ENCODE data around the gene CHCHD6. TPM values are rescaled to one million over a fixed set of nuclear protein-coding genes. Genes with fewer than 3 reads are reported as not detected.

Gene CHCHD6
- total RNA-seq, 1 experiment from 2014 or later, result 33.0 TPM

DNA sequence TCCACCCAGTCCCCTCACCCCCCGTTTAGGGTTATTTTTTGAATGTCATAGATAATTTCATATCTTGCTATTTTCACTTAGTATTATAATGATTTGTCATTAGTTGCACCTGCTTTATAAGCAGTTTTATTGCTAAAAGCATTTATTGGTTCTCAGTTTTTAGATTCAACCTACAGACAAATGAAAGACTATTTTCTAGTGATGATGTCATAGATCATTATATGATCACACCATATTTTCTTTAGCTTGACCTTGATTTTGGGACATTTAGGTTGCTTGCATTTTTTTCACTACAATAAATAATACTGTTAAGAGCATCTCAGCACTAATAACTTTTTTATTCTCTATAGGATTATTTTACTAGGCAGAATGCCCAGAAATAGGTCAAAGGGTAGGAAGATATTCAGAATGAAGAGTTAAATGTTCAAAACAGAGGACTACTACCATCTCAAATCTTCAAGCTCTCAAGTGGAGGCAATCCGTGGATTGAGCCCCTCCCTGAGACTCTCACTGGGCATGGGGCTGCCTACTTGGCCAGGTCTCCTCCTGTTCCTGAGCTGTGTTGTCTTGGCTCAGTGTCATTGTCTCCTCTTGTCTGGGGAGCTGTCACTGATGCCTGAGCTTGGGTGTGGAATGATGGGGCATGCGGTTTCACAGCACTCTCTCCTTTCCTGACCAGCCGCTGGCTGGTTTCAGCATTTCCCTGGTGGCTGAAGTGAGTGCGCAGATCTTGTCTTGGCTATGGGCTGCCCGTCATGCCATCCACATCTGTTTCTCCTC, 28.4 kb downstream of the CHCHD6 start:
- intact Hi-C loops (cut with micrococcal nuclease), result no loop called here
- no peak overlapping the region for H3K4me2 ChIP-seq (ENCODE audit: low read length)
- no peaks in the 10 kb centered on the region for H3F3A ChIP-seq (ENCODE audit: low read length, unreplicated experiment)
- H3K27me3 ChIP-seq (ENCODE audit: low read length), result no peaks in the 10 kb centered on the region
- ChIA-PET POLR2A (ENCODE audit: unreplicated experiment) (no interaction called here), CTCF (no interaction called here)
- DNase-seq (no peak), ATAC-seq (no peak)
- peaks cover 3% of the 10 kb centered on the region; the same call in 1 of the 2 replicates for H3K36me3 ChIP-seq (ENCODE audit: low read depth, low read length)
- no peak overlapping the region for H3K27ac ChIP-seq (ENCODE audit: low read length)
- H3K79me2 ChIP-seq (ENCODE audit: low read length), result no peaks in the 10 kb centered on the region
- H4K20me1 ChIP-seq (ENCODE audit: low read length), result no peaks in the 10 kb centered on the region
- no peak overlapping the region for H2AFZ ChIP-seq (ENCODE audit: low read length)
- TF ChIP-seq EZH2phosphoT487 (IDR thresholded peaks at IDR 0.05; ENCODE audit: borderline replicate concordance, low read length), result no peak
- TF ChIP-seq, protein P1, sequence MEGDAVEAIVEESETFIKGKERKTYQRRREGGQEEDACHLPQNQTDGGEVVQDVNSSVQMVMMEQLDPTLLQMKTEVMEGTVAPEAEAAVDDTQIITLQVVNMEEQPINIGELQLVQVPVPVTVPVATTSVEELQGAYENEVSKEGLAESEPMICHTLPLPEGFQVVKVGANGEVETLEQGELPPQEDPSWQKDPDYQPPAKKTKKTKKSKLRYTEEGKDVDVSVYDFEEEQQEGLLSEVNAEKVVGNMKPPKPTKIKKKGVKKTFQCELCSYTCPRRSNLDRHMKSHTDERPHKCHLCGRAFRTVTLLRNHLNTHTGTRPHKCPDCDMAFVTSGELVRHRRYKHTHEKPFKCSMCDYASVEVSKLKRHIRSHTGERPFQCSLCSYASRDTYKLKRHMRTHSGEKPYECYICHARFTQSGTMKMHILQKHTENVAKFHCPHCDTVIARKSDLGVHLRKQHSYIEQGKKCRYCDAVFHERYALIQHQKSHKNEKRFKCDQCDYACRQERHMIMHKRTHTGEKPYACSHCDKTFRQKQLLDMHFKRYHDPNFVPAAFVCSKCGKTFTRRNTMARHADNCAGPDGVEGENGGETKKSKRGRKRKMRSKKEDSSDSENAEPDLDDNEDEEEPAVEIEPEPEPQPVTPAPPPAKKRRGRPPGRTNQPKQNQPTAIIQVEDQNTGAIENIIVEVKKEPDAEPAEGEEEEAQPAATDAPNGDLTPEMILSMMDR (conservative IDR thresholded peaks at IDR 0.05; ENCODE audit: low read depth, low read length), result no peak
- no peak for TF ChIP-seq EZH2 (IDR thresholded peaks at IDR 0.05; ENCODE audit: low read length, unreplicated experiment)
- H3K4me1 ChIP-seq (ENCODE audit: insufficient read depth, low read length), result no peaks in the 10 kb centered on the region
- no peak overlapping the region for H3K4me3 ChIP-seq (ENCODE audit: low read length)
- no peak overlapping the region for H3K9ac ChIP-seq (ENCODE audit: low read length)
- no peaks in the 10 kb centered on the region for H3K9me2 ChIP-seq (replicated peaks; ENCODE audit: low read length)
- H3K9me3 ChIP-seq (ENCODE audit: low read length), result no peaks in the 10 kb centered on the region
- BruUV-seq (replicated peaks), result no TSS peak

DNA sequence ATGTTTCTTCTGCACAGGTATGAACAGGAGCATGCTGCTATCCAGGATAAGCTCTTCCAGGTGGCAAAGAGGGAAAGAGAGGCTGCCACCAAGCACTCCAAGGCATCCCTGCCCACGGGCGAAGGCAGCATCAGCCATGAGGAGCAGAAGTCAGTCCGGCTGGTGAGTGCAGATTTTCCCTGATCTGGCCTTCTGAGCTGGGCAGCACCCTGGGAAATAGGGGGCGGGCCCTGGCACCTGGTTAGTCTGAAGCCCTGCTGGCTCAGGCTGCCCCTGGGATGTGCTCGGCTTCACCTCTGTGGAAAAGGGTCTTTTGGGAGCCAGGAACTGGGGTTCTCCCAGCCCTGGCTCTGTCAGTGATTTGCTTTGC, 29.0 kb downstream of the CHCHD6 start:
- Histone ChIP-seq H3K4me3 (ENCODE audit: low read length) (no peak overlapping the region), H3K4me1 (ENCODE audit: insufficient read depth, low read length) (no peaks in the 10 kb centered on the region), H4K20me1 (ENCODE audit: low read length) (no peaks in the 10 kb centered on the region), H3K27me3 (ENCODE audit: low read length) (no peaks in the 10 kb centered on the region), H3K9me3 (ENCODE audit: low read length) (no peaks in the 10 kb centered on the region), H2AFZ (ENCODE audit: low read length) (no peak overlapping the region), H3F3A (ENCODE audit: low read length, unreplicated experiment) (no peaks in the 10 kb centered on the region), H3K9ac (ENCODE audit: low read length) (no peak overlapping the region), H3K36me3 (ENCODE audit: low read depth, low read length) (peaks cover 3% of the 10 kb centered on the region; the same call in 1 of the 2 replicates), H3K9me2 (replicated peaks; ENCODE audit: low read length) (no peaks in the 10 kb centered on the region), H3K4me2 (ENCODE audit: low read length) (no peak overlapping the region), H3K79me2 (ENCODE audit: low read length) (no peaks in the 10 kb centered on the region), H3K27ac (ENCODE audit: low read length) (no peak overlapping the region)
- CTCF ChIA-PET, result no interaction called here
- DNase-seq (no peak), ATAC-seq (no peak)
- intact Hi-C loops (cut with micrococcal nuclease), result no loop called here
- no TSS peak for BruUV-seq (replicated peaks)
- no peak for TF ChIP-seq EZH2phosphoT487 (IDR thresholded peaks at IDR 0.05; ENCODE audit: borderline replicate concordance, low read length)
- no peak for TF ChIP-seq EZH2 (IDR thresholded peaks at IDR 0.05; ENCODE audit: low read length, unreplicated experiment)
- TF ChIP-seq, protein P1 (conservative IDR thresholded peaks at IDR 0.05; ENCODE audit: low read depth, low read length), result no peak
- POLR2A ChIA-PET (ENCODE audit: unreplicated experiment), result no interaction called here

DNA sequence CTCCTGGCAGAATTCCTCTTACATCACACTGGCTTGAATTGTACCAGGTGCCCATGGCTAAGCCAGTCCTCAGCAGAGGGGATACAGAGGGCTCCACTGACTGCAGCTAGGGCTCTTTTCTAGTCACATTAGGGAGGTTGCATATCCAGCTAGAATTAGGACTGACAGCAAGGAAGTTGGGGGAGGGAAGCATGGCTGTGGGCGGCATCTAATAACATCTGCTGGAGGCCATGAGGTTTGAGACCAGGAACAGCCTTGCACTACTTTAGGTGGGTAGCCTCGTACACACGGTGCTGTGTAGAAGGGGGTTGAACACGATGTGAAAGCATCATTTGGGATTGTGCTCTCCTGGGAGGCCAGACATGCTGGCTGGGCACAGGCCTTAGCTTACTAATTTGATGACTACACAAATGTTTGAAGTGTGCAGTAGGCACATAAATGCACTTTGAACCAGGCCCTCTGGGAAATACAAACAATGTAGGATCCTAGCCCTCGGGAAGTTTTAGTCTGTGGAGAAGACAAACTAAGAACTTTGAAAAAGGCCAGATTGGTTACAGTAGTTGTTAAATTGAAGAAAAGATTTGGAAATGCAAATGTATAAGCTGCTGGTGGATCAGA, 30.2 kb downstream of the CHCHD6 start:
- CTCF ChIA-PET, result interaction anchor here (0.7 kb wide), 1 partner anchor 226 kb away, joined by 3 read pairs; no protein-coding TSS in a partner anchor
- POLR2A ChIA-PET (ENCODE audit: unreplicated experiment), result no interaction called here
- TF ChIP-seq EZH2phosphoT487 (IDR thresholded peaks at IDR 0.05; ENCODE audit: borderline replicate concordance, low read length) (no peak), EZH2 (IDR thresholded peaks at IDR 0.05; ENCODE audit: low read length, unreplicated experiment) (no peak)
- TF ChIP-seq, protein P1 (conservative IDR thresholded peaks at IDR 0.05; ENCODE audit: low read depth, low read length), result no peak
- no peak overlapping the region for H3K4me3 ChIP-seq (ENCODE audit: low read length)
- no peaks in the 10 kb centered on the region for H3K9me3 ChIP-seq (ENCODE audit: low read length)
- ATAC-seq (no peak), DNase-seq (no peak)
- H3K79me2 ChIP-seq (ENCODE audit: low read length), result no peaks in the 10 kb centered on the region
- intact Hi-C loops (cut with micrococcal nuclease), result no loop called here
- no peak overlapping the region for H3K27ac ChIP-seq (ENCODE audit: low read length)
- H4K20me1 ChIP-seq (ENCODE audit: low read length), result no peaks in the 10 kb centered on the region
- H3K9me2 ChIP-seq (replicated peaks; ENCODE audit: low read length), result no peaks in the 10 kb centered on the region
- H2AFZ ChIP-seq (ENCODE audit: low read length), result no peak overlapping the region
- no peaks in the 10 kb centered on the region for H3K27me3 ChIP-seq (ENCODE audit: low read length)
- H3K4me1 ChIP-seq (ENCODE audit: insufficient read depth, low read length), result no peaks in the 10 kb centered on the region
- H3F3A ChIP-seq (ENCODE audit: low read length, unreplicated experiment), result no peaks in the 10 kb centered on the region
- no TSS peak for BruUV-seq (replicated peaks)
- no peak overlapping the region for H3K9ac ChIP-seq (ENCODE audit: low read length)
- peaks cover 3% of the 10 kb centered on the region; the same call in 1 of the 2 replicates for H3K36me3 ChIP-seq (ENCODE audit: low read depth, low read length)
- no peak overlapping the region for H3K4me2 ChIP-seq (ENCODE audit: low read length)

Measured in PC-3 (cell line).